Measurements from ENCODE around the gene PIK3R6. TPM values are rescaled to one million over a fixed set of nuclear protein-coding genes. Genes with fewer than 3 reads are reported as not detected.
A peak's percentile ranks its signal among the peaks of the same experiment; 100 is the strongest.

Gene PIK3R6
- total and polyA plus RNA-seq, 7 experiments from 2014 or later: 0.06 to 11.3 (median 0.43) TPM

DNA sequence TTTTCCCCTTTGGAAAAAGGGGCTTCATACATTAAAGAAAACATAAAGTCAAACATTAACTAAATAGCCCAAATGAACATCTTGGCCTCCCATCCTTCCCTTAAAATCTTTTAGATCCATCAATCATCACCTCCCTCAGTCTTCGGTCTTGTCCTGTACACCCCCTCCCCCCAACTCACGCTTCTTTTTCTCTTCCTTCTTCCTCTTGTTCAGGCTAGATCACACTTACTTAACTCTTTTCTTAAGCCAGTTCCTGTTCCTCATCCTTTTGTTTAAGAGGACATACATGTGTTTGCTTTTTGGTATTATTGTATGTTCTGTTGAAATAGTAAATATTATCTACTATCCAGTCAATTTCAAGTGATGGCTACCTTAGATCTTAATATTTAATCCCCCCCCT lies 73.8 kb downstream of the PIK3R6 start:
- H3K9me3 ChIP-seq (ENCODE audit: control insufficient read depth in 2 of 3, low read length in 3 of 3): no peaks in the 10 kb centered on the region
- H3K4me3 Mint-ChIP-seq: no peak overlapping the region
- peaks cover 0 to 9% (median 4%) of the 10 kb centered on the region in 5 donors for H3K27me3 Mint-ChIP-seq
- no peak overlapping the region for H3K27ac ChIP-seq (ENCODE audit: low read depth, low read length)
- H3K4me1 Mint-ChIP-seq: peaks cover 0 to 3% (median 0%) of the 10 kb centered on the region in 7 donors
- H3K4me1 ChIP-seq (ENCODE audit: control insufficient read depth in 2 of 2, insufficient read depth in 2 of 2, low read length in 2 of 2): no peaks in the 10 kb centered on the region
- ATAC-seq (no peak), DNase-seq (no peak)
- H3K4me3 ChIP-seq (ENCODE audit: low read length): no peak overlapping the region
- no peaks in the 10 kb centered on the region for H3K27me3 ChIP-seq (ENCODE audit: control insufficient read depth in 2 of 2, insufficient read depth in 2 of 2, low read length in 2 of 2)
- ChIA-PET POLR2A (no interaction called here), CTCF (no interaction called here)
- no peaks in the 10 kb centered on the region for H3K36me3 ChIP-seq (ENCODE audit: control insufficient read depth in 2 of 3, insufficient read depth in 3 of 3, low read length in 3 of 3)
- intact Hi-C loops (cut with micrococcal nuclease): loop anchor here in 1 of 2 donors (10.0 kb wide), 1 partner anchor 101 kb away; no protein-coding TSS in a partner anchor
- peaks cover 0 to 5% (median 0%) of the 10 kb centered on the region in 5 donors for H3K36me3 Mint-ChIP-seq
- no peak overlapping the region for H3K27ac Mint-ChIP-seq
- H3K9me3 Mint-ChIP-seq: peaks cover 0 to 12% (median 3%) of the 10 kb centered on the region in 11 donors

DNA sequence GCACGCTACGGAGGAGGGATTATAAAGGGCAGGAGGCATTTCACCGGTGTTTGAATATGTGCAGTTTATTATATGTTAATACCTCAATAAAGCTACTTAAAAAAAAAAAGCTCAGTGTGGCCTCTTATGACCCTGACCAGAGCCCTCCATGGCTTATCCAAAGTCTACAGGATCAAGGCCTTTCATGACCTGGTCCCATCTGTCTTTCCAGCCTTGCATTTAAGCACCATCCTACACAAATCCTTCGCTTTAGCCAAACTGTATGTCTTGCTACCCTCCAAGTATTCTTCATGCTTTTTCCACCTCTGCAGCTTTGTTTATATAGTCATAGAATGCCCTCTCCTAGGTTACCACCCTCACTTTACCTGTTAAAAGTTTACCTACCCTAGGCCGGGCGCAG lies 74.8 kb downstream of the PIK3R6 start:
- no peak for DNase-seq

GRCh38 chr17:8791910-8792270 lies 75.6 kb downstream of the PIK3R6 start:
- H3K36me3 ChIP-seq (ENCODE audit: control insufficient read depth in 2 of 3, insufficient read depth in 3 of 3, low read length in 3 of 3): no peaks in the 10 kb centered on the region
- peaks cover 0 to 12% (median 3%) of the 10 kb centered on the region in 11 donors for H3K9me3 Mint-ChIP-seq
- no peak overlapping the region for H3K27ac ChIP-seq (ENCODE audit: low read depth, low read length)
- no peak overlapping the region for H3K4me3 Mint-ChIP-seq
- no peak overlapping the region for H3K4me3 ChIP-seq (ENCODE audit: low read length)
- intact Hi-C loops (cut with micrococcal nuclease): loop anchor here in 1 of 2 donors (10.0 kb wide), 1 partner anchor 103 kb away; no protein-coding TSS in a partner anchor
- no peaks in the 10 kb centered on the region for H3K4me1 ChIP-seq (ENCODE audit: control insufficient read depth in 2 of 2, insufficient read depth in 2 of 2, low read length in 2 of 2)
- H3K27ac Mint-ChIP-seq: no peak overlapping the region
- H3K4me1 Mint-ChIP-seq: peaks cover 0 to 3% (median 0%) of the 10 kb centered on the region in 7 donors
- no peaks in the 10 kb centered on the region for H3K27me3 ChIP-seq (ENCODE audit: control insufficient read depth in 2 of 2, insufficient read depth in 2 of 2, low read length in 2 of 2)
- DNase-seq (no peak), ATAC-seq (peak; percentile 68)
- peaks cover 0 to 11% (median 4%) of the 10 kb centered on the region in 5 donors for H3K27me3 Mint-ChIP-seq
- peaks cover 0 to 5% (median 0%) of the 10 kb centered on the region in 5 donors for H3K36me3 Mint-ChIP-seq
- ChIA-PET CTCF (interaction anchor here (0.6 to 0.9 kb wide), 2 partner anchors 76 to 385 kb away, joined by 3 read pairs; partner anchors contain the start of gene PIK3R6), POLR2A (interaction anchor here (0.6 kb wide), 1 partner anchor 303 kb away, joined by 3 read pairs; no protein-coding TSS in a partner anchor)
- H3K9me3 ChIP-seq (ENCODE audit: control insufficient read depth in 2 of 3, low read length in 3 of 3): no peaks in the 10 kb centered on the region

More for the DNA sequence above, 74.8 kb downstream of the PIK3R6 start:
- Histone ChIP-seq H3K36me3 (ENCODE audit: control insufficient read depth in 2 of 3, insufficient read depth in 3 of 3, low read length in 3 of 3) (no peaks in the 10 kb centered on the region), H3K27ac (ENCODE audit: low read depth, low read length) (no peak overlapping the region), H3K9me3 (ENCODE audit: control insufficient read depth in 2 of 3, low read length in 3 of 3) (no peaks in the 10 kb centered on the region), H3K4me3 (ENCODE audit: low read length) (no peak overlapping the region), H3K27me3 (ENCODE audit: control insufficient read depth in 2 of 2, insufficient read depth in 2 of 2, low read length in 2 of 2) (no peaks in the 10 kb centered on the region), H3K4me1 (ENCODE audit: control insufficient read depth in 2 of 2, insufficient read depth in 2 of 2, low read length in 2 of 2) (no peaks in the 10 kb centered on the region)
- no peak for ATAC-seq
- H3K36me3 Mint-ChIP-seq: peaks cover 0 to 5% (median 0%) of the 10 kb centered on the region in 5 donors
- no peak overlapping the region for H3K4me3 Mint-ChIP-seq
- peaks cover 0 to 3% (median 0%) of the 10 kb centered on the region in 7 donors for H3K4me1 Mint-ChIP-seq
- POLR2A ChIA-PET: no interaction called here
- CTCF ChIA-PET: interaction anchor here (0.6 kb wide), 1 partner anchor 385 kb away, joined by 3 read pairs; no protein-coding TSS in a partner anchor
- intact Hi-C loops (cut with micrococcal nuclease): loop anchor here in 1 of 2 donors (10.0 kb wide), 1 partner anchor 102 kb away; no protein-coding TSS in a partner anchor
- H3K9me3 Mint-ChIP-seq: peaks cover 0 to 12% (median 3%) of the 10 kb centered on the region in 11 donors
- H3K27me3 Mint-ChIP-seq: peaks cover 0 to 11% (median 4%) of the 10 kb centered on the region in 5 donors
- no peak overlapping the region for H3K27ac Mint-ChIP-seq

GRCh38 chr17:8791248-8791909 lies 76.1 kb downstream of the PIK3R6 start:
- no peak overlapping the region for H3K4me3 ChIP-seq (ENCODE audit: low read length)
- H3K27ac ChIP-seq (ENCODE audit: low read depth, low read length): no peak overlapping the region
- Mint-ChIP-seq H3K4me3 (no peak overlapping the region), H3K4me1 (peaks cover 0 to 3% (median 0%) of the 10 kb centered on the region in 7 donors), H3K27me3 (peaks cover 0 to 11% (median 4%) of the 10 kb centered on the region in 5 donors), H3K27ac (no peak overlapping the region), H3K9me3 (peaks cover 0 to 12% (median 3%) of the 10 kb centered on the region in 11 donors), H3K36me3 (peaks cover 0 to 5% (median 0%) of the 10 kb centered on the region in 5 donors)
- DNase-seq: no peak
- intact Hi-C loops (cut with micrococcal nuclease): loop anchor here in 1 of 2 donors (10.0 kb wide), 1 partner anchor 103 kb away; no protein-coding TSS in a partner anchor
- no peaks in the 10 kb centered on the region for H3K9me3 ChIP-seq (ENCODE audit: control insufficient read depth in 2 of 3, low read length in 3 of 3)
- CTCF ChIA-PET: interaction anchor here (0.9 kb wide), 1 partner anchor 76 kb away, joined by 3 read pairs; the partner anchor contains the start of gene PIK3R6
- H3K36me3 ChIP-seq (ENCODE audit: control insufficient read depth in 2 of 3, insufficient read depth in 3 of 3, low read length in 3 of 3): no peaks in the 10 kb centered on the region
- H3K4me1 ChIP-seq (ENCODE audit: control insufficient read depth in 2 of 2, insufficient read depth in 2 of 2, low read length in 2 of 2): no peaks in the 10 kb centered on the region
- POLR2A ChIA-PET: no interaction called here
- ATAC-seq: no peak
- no peaks in the 10 kb centered on the region for H3K27me3 ChIP-seq (ENCODE audit: control insufficient read depth in 2 of 2, insufficient read depth in 2 of 2, low read length in 2 of 2)

GRCh38 chr17:8789743-8790142 lies 77.7 kb downstream of the PIK3R6 start:
- ChIA-PET CTCF (interaction anchor here (1.2 kb wide), 1 partner anchor 10 kb away, joined by 4 read pairs; no protein-coding TSS in a partner anchor), POLR2A (no interaction called here)
- Histone ChIP-seq H3K36me3 (ENCODE audit: control insufficient read depth in 2 of 3, insufficient read depth in 3 of 3, low read length in 3 of 3) (no peaks in the 10 kb centered on the region), H3K9me3 (ENCODE audit: control insufficient read depth in 2 of 3, low read length in 3 of 3) (no peaks in the 10 kb centered on the region), H3K4me3 (ENCODE audit: low read length) (no peak overlapping the region), H3K27ac (ENCODE audit: low read depth, low read length) (no peak overlapping the region), H3K4me1 (ENCODE audit: control insufficient read depth in 2 of 2, insufficient read depth in 2 of 2, low read length in 2 of 2) (no peaks in the 10 kb centered on the region), H3K27me3 (ENCODE audit: control insufficient read depth in 2 of 2, insufficient read depth in 2 of 2, low read length in 2 of 2) (no peaks in the 10 kb centered on the region)
- Mint-ChIP-seq H3K4me1 (peaks cover 0 to 4% (median 0%) of the 10 kb centered on the region in 7 donors), H3K4me3 (no peak overlapping the region), H3K27ac (no peak overlapping the region), H3K27me3 (peaks cover 0 to 11% (median 0%) of the 10 kb centered on the region in 5 donors), H3K9me3 (peaks cover 0 to 12% (median 3%) of the 10 kb centered on the region in 11 donors), H3K36me3 (peaks cover 0 to 5% (median 0%) of the 10 kb centered on the region in 5 donors)
- intact Hi-C loops (cut with micrococcal nuclease): loop anchor here in 1 of 2 donors (10.0 kb wide), 1 partner anchor 105 kb away; no protein-coding TSS in a partner anchor
- DNase-seq (no peak), ATAC-seq (no peak)

DNA sequence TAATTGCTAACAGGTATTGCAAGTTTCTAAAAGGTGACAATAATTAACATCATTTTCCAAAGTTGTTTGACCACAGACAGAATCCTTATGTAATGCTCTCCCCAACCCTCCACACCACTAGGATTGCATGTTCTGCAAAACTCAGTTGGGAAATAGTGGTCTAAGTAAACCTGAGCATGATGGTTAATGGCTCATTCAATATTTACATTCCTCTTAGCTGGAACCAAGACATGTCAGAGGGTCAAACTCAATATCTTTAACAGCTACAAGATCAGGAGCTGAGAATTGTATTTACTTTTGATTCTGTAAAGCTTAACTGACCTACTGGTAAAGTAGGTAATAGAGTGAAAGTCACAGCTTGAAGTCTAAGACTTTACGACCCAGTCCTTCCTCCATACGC lies 78.5 kb downstream of the PIK3R6 start:
- CTCF ChIA-PET: interaction anchor here (1.2 kb wide), 1 partner anchor 9 kb away, joined by 4 read pairs; no protein-coding TSS in a partner anchor

More for the DNA sequence above, 78.5 kb downstream of the PIK3R6 start:
- intact Hi-C loops (cut with micrococcal nuclease): no loop called here
- DNase-seq (no peak), ATAC-seq (no peak)
- Histone ChIP-seq H3K4me1 (ENCODE audit: control insufficient read depth in 2 of 2, insufficient read depth in 2 of 2, low read length in 2 of 2) (no peaks in the 10 kb centered on the region), H3K27me3 (ENCODE audit: control insufficient read depth in 2 of 2, insufficient read depth in 2 of 2, low read length in 2 of 2) (no peaks in the 10 kb centered on the region), H3K9me3 (ENCODE audit: control insufficient read depth in 2 of 3, low read length in 3 of 3) (no peaks in the 10 kb centered on the region), H3K36me3 (ENCODE audit: control insufficient read depth in 2 of 3, insufficient read depth in 3 of 3, low read length in 3 of 3) (no peaks in the 10 kb centered on the region), H3K4me3 (ENCODE audit: low read length) (no peak overlapping the region), H3K27ac (ENCODE audit: low read depth, low read length) (no peak overlapping the region)
- Mint-ChIP-seq H3K27me3 (peaks cover 0 to 11% (median 0%) of the 10 kb centered on the region in 5 donors), H3K27ac (no peak overlapping the region), H3K9me3 (peaks cover 0 to 12% (median 3%) of the 10 kb centered on the region in 11 donors), H3K4me1 (peaks cover 0 to 4% (median 0%) of the 10 kb centered on the region in 7 donors), H3K36me3 (peaks cover 0 to 5% (median 0%) of the 10 kb centered on the region in 5 donors), H3K4me3 (no peak overlapping the region)
- POLR2A ChIA-PET: no interaction called here

Measured in naive thymus-derived CD4-positive, alpha-beta T cell (primary cell).